ENCODE results near the gene HMCN1.
A peak's percentile ranks its signal among the peaks of the same experiment; 100 is the strongest.
"Not testable (repeated sequence)": the region's sequence is repeated elsewhere in the genome, so short reads cannot be mapped to it uniquely, and the experiment has no call there.

The HMCN1 gene

GRCh38 chr1:186149591-186149990 is 415.4 kb downstream of the HMCN1 start:
- Histone ChIP-seq H3K27me3 (ENCODE audit: insufficient read depth, poor library complexity, severe bottlenecking) (no peaks in the 10 kb centered on the region), H3K27ac (ENCODE audit: poor library complexity, severe bottlenecking) (no peak overlapping the region), H3K4me1 (ENCODE audit: insufficient read depth, poor library complexity, severe bottlenecking) (peaks cover 19% of the 10 kb centered on the region), H3K9me3 (ENCODE audit: severe bottlenecking) (no peaks in the 10 kb centered on the region), H3K4me3 (ENCODE audit: severe bottlenecking) (no peak overlapping the region), H3K36me3 (ENCODE audit: low read depth) (no peaks in the 10 kb centered on the region)
- DNase-seq (ENCODE audit: low spot score), result no peak
- no peak for TF ChIP-seq CTCF (IDR thresholded peaks at IDR 0.05; ENCODE audit: poor library complexity, severe bottlenecking)
- ATAC-seq (ENCODE audit: low read depth), result no peak

- no peaks in the 10 kb centered on the region for H3K36me3 ChIP-seq (ENCODE audit: low read depth)
- peak overlapping the region; percentile 62 for H3K27ac ChIP-seq (ENCODE audit: poor library complexity, severe bottlenecking)
- no peaks in the 10 kb centered on the region for H3K9me3 ChIP-seq (ENCODE audit: severe bottlenecking)
- TF ChIP-seq CTCF (IDR thresholded peaks at IDR 0.05; ENCODE audit: poor library complexity, severe bottlenecking), result no peak
- H3K27me3 ChIP-seq (ENCODE audit: insufficient read depth, poor library complexity, severe bottlenecking), result no peaks in the 10 kb centered on the region
- H3K4me3 ChIP-seq (ENCODE audit: severe bottlenecking), result no peak overlapping the region
- DNase-seq (ENCODE audit: low spot score), result no peak
- peaks cover 19% of the 10 kb centered on the region for H3K4me1 ChIP-seq (ENCODE audit: insufficient read depth, poor library complexity, severe bottlenecking)
- ATAC-seq (ENCODE audit: low read depth), result 0 out of 3 replicates have a peak, but pooled peaks have one; percentile 7
Measured at GRCh38 chr1:186152227-186152619, 418.0 kb downstream of the HMCN1 start.

- TF ChIP-seq CTCF (IDR thresholded peaks at IDR 0.05; ENCODE audit: poor library complexity, severe bottlenecking), result no peak
- DNase-seq (ENCODE audit: low spot score) (no peak), ATAC-seq (ENCODE audit: low read depth) (peak; percentile 85)
- Histone ChIP-seq H3K36me3 (ENCODE audit: low read depth) (no peaks in the 10 kb centered on the region), H3K9me3 (ENCODE audit: severe bottlenecking) (no peaks in the 10 kb centered on the region), H3K27ac (ENCODE audit: poor library complexity, severe bottlenecking) (peak overlapping the region; percentile 62), H3K4me3 (ENCODE audit: severe bottlenecking) (no peak overlapping the region), H3K4me1 (ENCODE audit: insufficient read depth, poor library complexity, severe bottlenecking) (peaks cover 19% of the 10 kb centered on the region), H3K27me3 (ENCODE audit: insufficient read depth, poor library complexity, severe bottlenecking) (no peaks in the 10 kb centered on the region)
Measured at GRCh38 chr1:186152620-186153239, 418.5 kb downstream of the HMCN1 start.

- H3K36me3 ChIP-seq (ENCODE audit: low read depth), result no peaks in the 10 kb centered on the region
- DNase-seq (ENCODE audit: low spot score) (no peak), ATAC-seq (ENCODE audit: low read depth) (no peak)
- no peak overlapping the region for H3K4me3 ChIP-seq (ENCODE audit: severe bottlenecking)
- no peaks in the 10 kb centered on the region for H3K9me3 ChIP-seq (ENCODE audit: severe bottlenecking)
- no peaks in the 10 kb centered on the region for H3K27me3 ChIP-seq (ENCODE audit: insufficient read depth, poor library complexity, severe bottlenecking)
- H3K4me1 ChIP-seq (ENCODE audit: insufficient read depth, poor library complexity, severe bottlenecking), result peaks cover 19% of the 10 kb centered on the region
- TF ChIP-seq CTCF (IDR thresholded peaks at IDR 0.05; ENCODE audit: poor library complexity, severe bottlenecking), result no peak
- no peak overlapping the region for H3K27ac ChIP-seq (ENCODE audit: poor library complexity, severe bottlenecking)
Measured at GRCh38 chr1:186154651-186155050, 420.5 kb downstream of the HMCN1 start.

- Histone ChIP-seq H3K27me3 (ENCODE audit: insufficient read depth, poor library complexity, severe bottlenecking) (no peaks in the 10 kb centered on the region), H3K9me3 (ENCODE audit: severe bottlenecking) (no peaks in the 10 kb centered on the region), H3K36me3 (ENCODE audit: low read depth) (no peaks in the 10 kb centered on the region), H3K4me1 (ENCODE audit: insufficient read depth, poor library complexity, severe bottlenecking) (peaks cover 19% of the 10 kb centered on the region), H3K4me3 (ENCODE audit: severe bottlenecking) (no peak overlapping the region), H3K27ac (ENCODE audit: poor library complexity, severe bottlenecking) (no peak overlapping the region)
- ATAC-seq (ENCODE audit: low read depth) (peak; percentile 76), DNase-seq (ENCODE audit: low spot score) (no peak)
- TF ChIP-seq CTCF (IDR thresholded peaks at IDR 0.05; ENCODE audit: poor library complexity, severe bottlenecking), result peak; percentile 89
Measured at GRCh38 chr1:186155594-186155993, 421.4 kb downstream of the HMCN1 start.

- H3K4me1 ChIP-seq (ENCODE audit: insufficient read depth, poor library complexity, severe bottlenecking); H3K36me3 ChIP-seq (ENCODE audit: low read depth); H3K9me3 ChIP-seq (ENCODE audit: severe bottlenecking); H3K4me3 ChIP-seq (ENCODE audit: severe bottlenecking); H3K27ac ChIP-seq (ENCODE audit: poor library complexity, severe bottlenecking); ATAC-seq (ENCODE audit: low read depth); DNase-seq (ENCODE audit: low spot score); H3K27me3 ChIP-seq (ENCODE audit: insufficient read depth, poor library complexity, severe bottlenecking): not testable (repeated sequence)
Measured at GRCh38 chr1:186162895-186163294, 428.7 kb downstream of the HMCN1 start.

All from RWPE2 (cell line).